RWPE1 (cell line): Measurements from ENCODE around the gene FKBP9.

ENCODE experiments used
- CTCF ChIA-PET: fragments of 350-600 bp; sonication (Branson Sonifier 250); formaldehyde crosslinking; extraction: SDS; loops from one replicate; lab custom pipeline; 2021; lab: Yijun Ruan, JAX
- POLR2A ChIA-PET: fragments of 400-600 bp; formaldehyde crosslinking; extraction: SDS; loops from one replicate; lab custom pipeline; 2020; ENCODE audit warnings: antibody characterized with exemption; ENCODE audit not compliant: low non-redundant PET; lab: Yijun Ruan, JAX
- DNase-seq: peaks from one replicate; pipeline ENCODE4 v3.0.0; 2012; ENCODE audit warnings: low spot score
- H3K27ac ChIP-seq: fragments of 450-650 bp; 2 replicates; pipeline ENCODE4 v1.5.1; 2017
- CTCF ChIP-seq: fragments of 450-650 bp; conservative IDR thresholded peaks from 2 replicates; pipeline ENCODE4 v1.5.1; 2017; ENCODE audit warnings: low read depth, mild to moderate bottlenecking

Gene FKBP9

DNA sequence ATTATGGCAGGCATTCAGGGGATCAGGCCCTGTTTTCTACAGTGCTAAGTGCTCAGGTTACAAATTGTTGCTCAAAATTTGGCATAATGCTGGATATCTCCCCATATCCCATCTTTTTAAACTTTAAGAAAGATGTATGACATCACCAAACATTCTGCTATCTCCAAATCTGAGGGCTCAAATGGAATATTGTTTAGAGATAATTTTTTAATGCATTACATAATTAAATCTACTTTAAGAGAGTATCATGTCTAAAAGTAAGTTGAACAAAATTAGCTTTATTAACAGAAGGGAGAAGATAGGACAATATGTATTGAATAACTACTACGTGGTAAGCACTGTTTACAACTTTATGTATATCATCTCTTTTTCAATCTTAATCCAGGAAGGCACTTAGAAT lies 91.5 kb downstream of the FKBP9 start:
- DNase-seq, result no peak
- no peak for TF ChIP-seq CTCF
- ChIA-PET CTCF (no interaction called here), POLR2A (no interaction called here)
- no peak overlapping the region for H3K27ac ChIP-seq

DNA sequence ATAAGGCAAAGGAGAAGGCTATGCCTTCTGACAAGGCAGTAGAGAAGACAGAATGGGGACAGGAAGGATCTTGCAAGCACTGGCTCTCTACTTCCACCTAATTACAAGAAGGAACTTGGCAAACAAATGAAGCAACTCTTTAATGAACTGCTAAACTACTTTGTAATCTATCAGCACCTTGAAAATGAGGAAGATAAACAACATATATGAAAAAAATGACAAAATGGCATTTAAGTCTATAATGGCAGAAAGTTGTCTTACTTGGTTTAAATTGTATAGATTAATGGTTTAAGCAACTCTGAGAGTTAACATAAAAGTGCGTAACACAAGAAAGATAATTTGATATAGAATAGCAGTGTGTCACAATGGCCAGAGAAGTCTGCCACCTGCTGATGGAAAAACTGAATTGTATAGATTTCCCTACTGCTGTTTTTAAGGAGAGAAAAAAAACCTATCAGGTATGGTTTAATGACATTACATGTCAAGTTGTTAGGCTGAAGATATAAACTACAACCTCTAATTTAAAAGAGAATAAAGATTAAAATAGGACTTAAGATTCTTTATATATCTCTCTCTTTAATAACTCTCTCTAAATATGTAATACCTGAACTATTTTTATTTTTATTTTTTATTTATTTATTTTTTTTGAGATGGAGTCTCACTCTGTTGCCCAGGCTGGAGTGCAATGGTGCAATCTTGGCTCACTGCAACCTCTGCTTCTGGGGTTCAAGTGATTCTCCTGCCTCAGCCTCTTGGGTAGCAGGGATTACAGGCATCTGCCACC lies 93.5 kb downstream of the FKBP9 start:
- no peak overlapping the region for H3K27ac ChIP-seq
- CTCF ChIA-PET, result interaction anchor here (0.8 kb wide), 1 partner anchor 23 kb away, joined by 6 read pairs; no protein-coding TSS in a partner anchor
- POLR2A ChIA-PET, result no interaction called here

DNA sequence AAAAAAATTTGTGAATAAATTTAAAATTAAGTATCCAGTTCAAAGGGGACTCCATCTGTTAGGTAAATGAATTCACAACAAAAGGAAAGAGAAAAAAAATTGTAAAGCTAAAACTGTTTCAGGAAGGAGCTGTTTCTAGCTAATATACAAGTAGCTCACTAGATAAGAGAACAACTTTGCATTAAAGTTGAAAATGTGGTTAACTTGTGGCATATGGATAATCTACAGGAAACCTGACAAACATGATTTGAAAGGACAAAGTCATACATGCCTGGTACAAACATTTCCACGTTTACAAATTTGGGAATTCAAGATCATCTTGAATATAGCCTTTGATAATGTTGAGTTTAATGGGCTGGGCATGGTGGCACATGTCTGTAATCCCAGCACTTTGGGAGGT lies 96.5 kb downstream of the FKBP9 start:
- TF ChIP-seq CTCF, result no peak
- DNase-seq, result no peak
- CTCF ChIA-PET, result interaction anchor here (0.7 kb wide), 1 partner anchor 54 kb away, joined by 3 read pairs; no protein-coding TSS in a partner anchor
- H3K27ac ChIP-seq, result no peak overlapping the region
- POLR2A ChIA-PET, result no interaction called here

More for the DNA sequence above, 93.5 kb downstream of the FKBP9 start:
- DNase-seq, result peak; percentile 48
- TF ChIP-seq CTCF, result peak; percentile 82

GRCh38 chr7:33054261-33054964 lies 97.2 kb downstream of the FKBP9 start:
- ChIA-PET POLR2A (no interaction called here), CTCF (no interaction called here)
- H3K27ac ChIP-seq, result no peak overlapping the region
- DNase-seq, result peak; percentile 26
- no peak for TF ChIP-seq CTCF

DNA sequence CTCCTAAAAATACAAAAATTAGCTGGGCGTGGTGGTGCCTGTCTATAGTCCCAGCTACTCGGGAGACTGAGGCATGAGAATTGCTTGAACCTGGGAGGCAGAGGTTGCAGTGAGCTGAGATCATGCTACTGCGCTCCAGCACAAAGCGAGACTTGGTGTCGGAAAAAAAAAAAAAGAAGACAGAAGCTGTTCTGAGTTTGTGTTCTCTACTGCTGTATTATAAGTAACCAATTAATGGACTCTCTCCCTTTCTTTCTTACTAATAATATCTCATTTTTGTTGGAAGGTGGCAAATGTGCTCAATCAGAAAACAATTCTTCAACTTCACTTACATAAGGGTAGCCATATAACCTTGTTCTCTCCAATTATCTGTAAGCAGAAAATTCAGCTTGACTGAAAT lies 97.9 kb downstream of the FKBP9 start:
- TF ChIP-seq CTCF, result no peak
- CTCF ChIA-PET, result interaction anchor here (0.7 kb wide), 1 partner anchor 53 kb away, joined by 3 read pairs; no protein-coding TSS in a partner anchor
- POLR2A ChIA-PET, result no interaction called here
- no peak for DNase-seq
- H3K27ac ChIP-seq, result no peak overlapping the region
